HG02763 (cell line): ENCODE data around the gene TRRAP.
"Not testable (repeated sequence)": the region's sequence is repeated elsewhere in the genome, so short reads cannot be mapped to it uniquely, and the experiment has no call there.

ENCODE experiments used
- ATAC-seq: cut with Tn5 transposase; IDR thresholded peaks from one replicate; pipeline ENCODE4 v1.9.1; 2021; ENCODE audit warnings: mild to moderate bottlenecking, moderate library complexity; ENCODE audit not compliant: unreplicated experiment

The TRRAP gene

GRCh38 chr7:98878365-98879197, at the start of gene TRRAP:
Gene TRRAP (plus strand): TSS chr7:98878532. CDS start chr7:98881151, 2,619 bp downstream.
- ATAC-seq = peak; percentile 61

GRCh38 chr7:98830972-98831548, 47.3 kb upstream of the TRRAP start:
- no peak for ATAC-seq

DNA sequence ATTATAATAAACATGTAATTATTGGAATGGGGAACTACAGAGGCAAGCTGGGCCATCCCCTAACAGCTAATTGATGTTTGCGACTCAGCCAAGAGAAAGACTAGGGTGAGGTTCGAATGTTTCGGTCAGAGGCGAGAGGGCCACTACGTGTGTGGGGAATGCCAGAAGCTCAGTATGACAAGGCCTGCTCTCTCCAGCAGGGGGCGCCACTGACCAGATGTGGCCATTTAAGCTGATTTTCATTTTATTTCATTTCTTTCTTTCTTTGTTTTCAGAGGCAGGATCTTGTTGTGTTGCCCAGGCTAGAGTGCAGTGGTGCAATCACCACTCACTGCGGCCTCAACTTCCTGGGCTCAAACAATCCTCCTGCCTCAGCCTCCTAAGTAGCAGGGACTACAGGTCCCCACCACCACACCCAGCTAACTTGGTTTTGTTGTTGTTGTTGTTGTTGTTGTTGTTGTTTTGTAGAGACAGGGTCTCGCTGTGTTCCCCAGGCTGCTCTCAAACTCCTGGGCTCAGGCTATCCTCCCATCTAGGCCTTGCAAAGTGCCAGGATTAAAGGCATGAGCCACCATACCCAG, 46.6 kb upstream of the TRRAP start:
- no peak for ATAC-seq

DNA sequence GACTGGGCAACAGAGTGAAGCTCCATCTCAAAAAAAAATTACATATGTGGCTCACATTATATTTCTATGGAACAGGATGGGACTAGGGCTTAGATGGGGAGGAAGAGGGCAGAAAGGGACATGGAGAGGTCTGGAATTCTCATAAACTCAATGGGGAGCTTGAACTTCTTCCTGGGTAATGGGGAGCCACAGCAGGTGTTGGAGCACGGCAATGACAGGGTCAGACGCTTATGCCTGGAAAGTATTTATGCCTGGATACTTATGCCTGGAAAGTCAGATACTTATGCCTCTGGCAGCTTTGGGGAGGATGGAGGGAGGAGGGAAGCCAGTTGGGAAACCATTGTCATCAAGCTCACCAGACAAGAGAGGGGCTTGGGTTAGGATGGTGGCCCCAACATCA, 45.3 kb upstream of the TRRAP start:
- no peak for ATAC-seq

DNA sequence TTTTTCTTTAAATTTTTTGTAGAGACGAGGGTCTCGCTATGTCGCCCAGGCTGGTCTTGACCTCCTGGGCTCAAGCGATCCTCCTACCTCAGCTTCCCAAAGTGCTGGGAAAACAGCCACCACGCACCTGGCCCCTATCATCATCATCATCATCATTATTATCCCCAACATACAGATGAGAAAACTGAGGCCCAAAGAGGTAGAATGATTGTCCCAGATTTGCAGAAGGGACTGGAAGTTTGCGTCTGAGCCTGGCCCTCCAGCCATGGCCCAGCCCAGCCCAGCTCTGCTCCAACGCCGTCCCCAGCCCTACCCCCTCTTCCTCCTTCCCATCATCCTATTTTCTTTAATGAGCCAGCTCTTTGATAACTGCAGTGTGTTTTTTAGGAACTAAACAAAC, 43.4 kb upstream of the TRRAP start:
- no peak for ATAC-seq

DNA sequence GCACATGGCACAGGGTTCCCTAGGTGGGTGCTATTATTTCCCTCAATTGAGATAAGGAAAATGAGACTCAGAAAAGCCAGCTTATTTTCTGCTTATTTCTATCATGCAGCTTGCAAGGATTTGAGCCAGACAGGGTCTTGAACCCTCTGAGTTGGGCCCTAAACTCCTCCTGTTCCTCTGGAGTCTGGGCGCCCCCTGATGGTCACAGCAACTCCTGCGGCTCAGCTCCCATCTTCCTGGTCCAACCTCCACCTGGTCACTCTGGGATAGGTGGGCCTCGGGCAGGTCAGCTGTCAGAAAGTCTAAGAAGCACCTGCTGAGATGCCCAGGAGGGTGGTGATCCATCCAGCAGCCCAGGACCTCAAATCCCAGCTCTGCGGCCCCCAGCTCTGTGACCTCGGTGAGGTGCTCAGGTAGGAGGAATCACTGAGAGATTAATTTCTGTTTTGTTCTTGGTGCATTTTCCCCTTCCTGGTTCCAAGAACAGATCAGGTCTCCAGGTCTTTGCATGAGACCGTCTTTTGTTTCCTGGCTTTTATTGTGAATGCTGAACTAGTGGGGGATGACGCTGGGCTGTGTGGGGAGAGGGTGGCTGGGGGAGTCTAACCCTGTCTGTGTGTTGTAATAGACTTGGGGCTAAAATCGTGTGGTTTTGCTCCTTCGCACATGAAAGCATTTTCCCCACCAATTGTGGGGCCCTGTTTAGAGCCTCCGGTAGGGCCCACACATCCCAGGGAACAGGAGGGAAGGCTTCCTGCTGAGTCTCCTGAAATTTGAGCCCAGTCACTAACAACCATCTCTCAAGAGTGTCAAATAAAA, 41.3 kb upstream of the TRRAP start:
- no peak for ATAC-seq

GRCh38 chr7:98837630-98837972, 40.7 kb upstream of the TRRAP start:
- no peak for ATAC-seq

- no peak for ATAC-seq
Measured at GRCh38 chr7:98840096-98840495, 38.2 kb upstream of the TRRAP start.

DNA sequence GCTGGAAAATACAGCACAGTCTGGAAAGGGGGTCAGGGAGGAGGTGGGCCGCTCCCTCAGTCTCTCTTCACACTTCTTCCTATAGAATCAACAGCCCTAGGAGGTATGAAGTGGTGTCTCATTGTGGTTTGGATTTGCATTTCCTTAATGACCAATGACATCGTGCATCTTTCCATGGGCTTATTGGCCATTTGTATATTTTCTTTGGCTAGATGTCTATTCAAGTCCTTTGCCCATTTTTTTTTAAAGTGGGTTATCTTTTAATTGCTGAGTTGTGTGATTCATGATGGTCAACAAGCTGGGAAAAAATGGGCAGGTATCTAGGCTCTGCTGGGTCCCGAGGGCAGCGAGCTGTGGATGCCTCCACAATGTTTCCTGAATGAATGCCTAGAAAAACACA, 37.6 kb upstream of the TRRAP start:
- ATAC-seq = no peak

DNA sequence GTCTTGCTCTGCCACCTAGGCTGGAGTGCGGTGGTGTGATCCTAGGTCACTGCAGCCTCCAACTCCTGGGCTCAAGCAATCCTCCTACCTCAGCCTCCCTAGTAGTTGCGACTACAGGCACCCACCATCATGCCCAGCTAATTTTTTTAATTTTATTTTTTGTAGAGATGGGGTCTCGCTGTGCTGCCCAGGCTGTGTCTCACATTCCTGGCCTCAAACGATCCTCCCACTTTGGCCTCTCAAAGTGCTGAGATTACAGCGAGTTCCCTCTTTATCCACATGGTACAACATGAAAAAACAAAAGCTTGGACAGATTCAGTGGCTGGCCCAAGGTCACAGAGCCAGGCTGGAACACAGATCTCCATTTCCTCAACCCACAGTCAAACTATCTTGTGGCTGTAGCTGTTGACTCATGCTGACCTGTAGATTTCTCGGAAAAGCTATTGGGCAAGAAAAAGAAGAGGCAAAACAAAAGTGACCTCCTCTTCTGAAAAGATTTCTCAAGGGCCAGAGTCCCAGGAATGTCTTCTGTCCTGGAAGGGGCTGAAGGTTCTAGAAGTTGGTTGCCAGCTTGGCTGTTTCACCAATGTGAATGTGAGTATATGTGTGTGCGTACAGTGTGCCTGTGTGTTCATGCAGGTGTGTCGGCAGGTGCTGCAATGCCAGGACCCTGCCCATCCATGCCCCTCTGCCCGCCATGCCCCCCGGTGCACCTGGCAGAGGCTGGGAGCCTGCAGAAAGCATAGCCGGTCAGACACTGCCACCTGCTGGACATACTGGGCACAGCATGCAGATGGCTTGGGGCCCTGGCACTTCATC, 36.9 kb upstream of the TRRAP start:
- no peak for ATAC-seq

DNA sequence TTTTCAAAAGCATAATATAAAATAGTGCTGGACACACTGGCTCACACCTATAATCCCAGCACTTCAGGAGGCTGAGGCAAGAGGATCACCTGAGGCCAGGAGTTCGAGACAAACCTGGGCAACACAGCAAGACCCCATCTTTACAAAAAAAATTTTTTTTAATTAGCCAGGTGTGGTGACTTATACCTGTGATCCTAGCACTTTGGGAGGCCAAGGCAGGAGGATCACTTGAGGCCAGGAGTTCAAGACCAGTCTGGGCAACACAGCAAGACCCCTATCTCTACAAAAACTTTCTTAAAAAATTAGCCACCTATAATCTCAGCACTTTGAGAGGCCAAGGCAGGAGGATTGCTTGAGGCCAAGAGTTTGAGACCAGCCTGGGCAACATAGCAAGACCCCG, 35.8 kb upstream of the TRRAP start:
- not testable (repeated sequence) for ATAC-seq

DNA sequence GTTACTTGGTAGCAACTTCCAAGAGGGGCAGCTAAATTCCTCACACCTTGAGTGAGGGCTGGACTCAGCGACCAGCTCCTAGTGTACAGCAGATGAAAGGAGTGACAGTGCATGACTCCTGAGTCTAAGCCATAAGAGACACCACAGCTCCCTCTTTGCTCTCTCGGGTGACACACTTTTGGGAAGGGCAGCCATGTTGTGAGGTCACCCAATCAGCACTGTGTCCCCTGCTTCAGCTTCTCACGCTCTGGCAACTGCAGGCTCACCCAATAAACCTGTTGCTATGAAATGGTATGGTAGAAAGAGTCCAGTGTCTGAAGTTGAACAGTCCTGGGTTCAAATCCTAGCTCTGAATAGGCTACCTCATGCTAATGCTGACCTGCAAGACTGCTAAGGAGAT, 29.4 kb upstream of the TRRAP start:
- no peak for ATAC-seq

DNA sequence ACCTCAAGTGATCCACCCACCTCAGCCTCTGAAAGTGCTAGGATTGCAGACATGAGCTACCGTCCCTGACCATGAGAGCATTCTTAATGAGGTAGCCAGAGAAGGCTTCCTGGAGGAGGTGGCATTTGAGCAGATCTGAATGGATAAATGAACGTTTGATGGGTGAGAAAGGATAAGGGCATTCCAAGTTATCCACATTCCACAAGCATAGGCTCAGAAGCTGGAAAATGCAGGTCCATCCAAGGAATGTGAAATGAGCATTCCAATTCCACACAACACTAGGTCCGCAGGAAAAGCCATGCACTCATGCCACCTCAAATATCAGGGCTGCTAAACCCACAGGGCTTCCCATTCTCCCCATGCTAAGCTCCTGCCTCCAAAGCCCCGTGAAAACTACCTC, 25.5 kb upstream of the TRRAP start:
- no peak for ATAC-seq

GRCh38 chr7:98855610-98856422, 22.5 kb upstream of the TRRAP start:
- no peak for ATAC-seq

- ATAC-seq = no peak
Measured at GRCh38 chr7:98860071-98860470, 18.3 kb upstream of the TRRAP start.

GRCh38 chr7:98862203-98862602, 16.1 kb upstream of the TRRAP start:
- ATAC-seq = no peak

- ATAC-seq = no peak
Measured at GRCh38 chr7:98862716-98863420, 15.5 kb upstream of the TRRAP start.

DNA sequence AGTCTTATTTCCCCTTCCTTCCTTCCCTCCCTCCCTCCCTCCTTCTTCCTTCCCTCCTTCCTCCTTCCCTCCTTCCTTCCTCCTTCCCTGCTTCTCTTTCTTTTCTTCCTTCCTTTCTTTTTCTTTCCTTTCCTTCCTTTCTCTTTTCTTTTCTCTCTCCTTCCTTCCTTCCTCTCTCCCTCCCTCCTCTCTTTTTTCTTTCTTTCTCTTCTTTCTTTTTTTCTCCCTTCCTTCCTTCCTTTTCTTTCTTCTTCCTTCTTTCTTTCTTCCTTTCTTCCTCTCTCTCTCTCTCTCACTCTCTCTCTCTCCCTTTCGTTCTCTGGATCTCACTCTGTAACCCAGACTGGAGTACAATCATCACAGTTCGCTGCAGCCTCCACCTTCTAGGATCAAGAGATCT, 14.7 kb upstream of the TRRAP start:
- no peak for ATAC-seq

- no peak for ATAC-seq
Measured at GRCh38 chr7:98864731-98865453, 13.4 kb upstream of the TRRAP start.
